Mesenteric fat pad (tissue), 1 donor: ENCODE measurements around the gene PAX1. TPM values are rescaled to one million over a fixed set of nuclear protein-coding genes. Genes with fewer than 3 reads are reported as not detected.
A peak's percentile ranks its signal among the peaks of the same experiment; 100 is the strongest.

Experiments used
- DNase-seq: peaks from one replicate; pipeline ENCODE4 v3.0.0-alpha.2; 2020; ENCODE audit warnings: low spot score
- long read RNA-seq: library from polyadenylated mRNA; unstranded; transcript quantifications from one replicate; pipeline ENCODE4 v2.0.0, GENCODE V29; 2020
- total RNA-seq: library from RNA; stranded (reverse); fragmentation: NEBNext Ultra II Directional; extraction: Animal tissue kit (Norgen Biotek cat#: 25700); gene quantifications from one replicate; pipeline ENCODE4 v1.2.1, GENCODE V29; 2021
- donor health status: DM: yes; HTN: yes; CAD: no.

PAX1 gene
- not detected for total RNA-seq
- long read RNA-seq = 0 reads

DNA sequence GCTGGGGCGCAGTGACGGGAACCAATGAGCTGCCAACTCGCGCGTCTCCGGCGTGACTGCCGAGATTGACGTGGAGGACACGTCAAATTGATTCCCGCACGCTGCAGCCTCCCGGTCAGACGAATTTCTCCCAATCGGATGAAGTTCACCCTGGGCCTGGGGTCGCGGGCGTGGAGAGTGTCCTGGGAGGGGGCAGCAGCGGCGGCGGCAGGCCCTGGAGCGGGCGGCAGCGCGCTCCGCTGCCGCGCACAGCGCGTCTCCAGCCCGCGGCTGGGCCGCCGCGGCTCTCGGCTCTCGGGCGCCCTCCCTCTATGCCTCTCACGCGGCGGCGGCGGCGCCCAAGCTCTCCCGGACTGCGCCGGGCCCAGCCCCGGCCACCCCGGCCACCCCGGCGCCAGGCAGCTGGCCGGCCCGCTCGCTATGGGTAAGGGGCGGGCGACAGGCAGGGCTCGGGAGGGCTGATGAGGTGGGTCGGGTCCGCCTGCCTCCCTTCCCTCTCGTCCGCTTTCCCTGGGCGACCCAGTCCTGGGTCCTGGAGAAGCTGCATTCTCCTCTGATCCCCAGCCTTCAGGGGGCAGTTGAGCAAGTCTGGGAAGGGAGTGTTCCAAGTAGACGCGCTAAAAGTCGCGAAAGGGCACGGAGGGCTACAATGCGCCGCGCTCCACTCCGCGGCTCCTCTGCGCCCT lies at the start of gene PAX1:
Gene PAX1, plus strand, starts transcription at position 90 of the 686 bp plus-strand sequence. Its CDS starts 49 bp downstream, at position 139.
- DNase-seq = peak; percentile 72

DNA sequence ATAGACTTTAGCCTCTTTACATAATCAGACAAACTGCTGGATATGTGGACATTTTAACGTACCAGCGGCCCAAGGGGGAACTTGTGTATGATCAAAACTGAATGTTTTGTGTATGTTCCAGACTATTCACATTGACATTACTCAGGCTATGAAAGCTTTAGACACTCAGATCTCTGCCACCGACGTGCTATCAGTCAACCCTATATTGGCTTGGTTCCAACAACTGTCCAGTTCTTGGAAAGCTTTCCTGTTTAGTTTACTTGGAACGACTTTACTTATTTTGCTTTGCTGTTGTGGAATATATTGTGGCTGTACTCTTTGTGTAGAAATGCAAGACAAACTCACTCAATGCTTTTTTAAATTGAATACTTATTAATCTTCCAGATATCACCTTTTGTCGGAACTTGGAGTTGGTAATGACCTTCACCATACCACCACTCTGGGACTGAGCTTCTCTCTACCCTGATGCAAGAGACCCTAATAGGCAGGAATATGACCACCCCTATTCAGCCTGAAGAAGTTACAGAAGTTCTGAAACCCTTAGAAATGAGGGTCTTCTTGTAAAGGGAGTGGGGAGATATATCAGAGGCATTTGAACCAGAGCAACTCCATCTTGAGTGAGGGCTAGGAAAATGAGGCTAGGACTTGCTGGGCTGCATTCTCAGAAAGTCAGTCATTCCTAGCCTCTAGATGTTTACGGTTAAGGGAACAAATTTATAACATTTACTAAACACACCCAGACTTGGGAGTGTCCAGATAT lies 49.0 kb upstream of the PAX1 start:
- DNase-seq = no peak

DNA sequence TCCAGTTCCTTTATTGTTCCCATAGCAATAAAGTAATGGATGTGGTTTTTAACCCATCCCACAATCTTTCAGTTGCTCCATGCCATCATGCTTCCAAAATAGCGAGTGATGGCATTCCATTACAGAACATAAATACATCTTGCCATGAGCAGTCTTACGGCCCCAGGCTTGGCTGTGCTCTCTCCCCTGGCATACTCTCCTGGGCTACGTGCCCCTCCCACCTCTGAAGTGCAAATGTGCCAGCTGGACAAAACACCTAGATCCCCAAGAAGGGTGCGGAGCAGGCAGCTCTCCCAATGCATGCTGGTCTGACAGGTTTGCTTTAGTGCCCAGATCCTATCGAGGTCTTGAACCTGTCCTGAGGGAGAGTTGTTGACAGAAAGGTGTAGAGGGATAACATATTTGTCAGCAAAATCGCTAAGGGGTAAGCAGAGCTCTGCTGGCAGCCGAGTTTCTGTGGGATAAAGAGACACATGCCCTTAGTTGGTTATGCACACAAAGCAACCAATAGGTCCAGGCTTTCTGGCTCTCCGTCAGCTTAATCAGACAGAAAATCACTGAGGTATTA lies 43.9 kb upstream of the PAX1 start:
- no peak for DNase-seq

DNA sequence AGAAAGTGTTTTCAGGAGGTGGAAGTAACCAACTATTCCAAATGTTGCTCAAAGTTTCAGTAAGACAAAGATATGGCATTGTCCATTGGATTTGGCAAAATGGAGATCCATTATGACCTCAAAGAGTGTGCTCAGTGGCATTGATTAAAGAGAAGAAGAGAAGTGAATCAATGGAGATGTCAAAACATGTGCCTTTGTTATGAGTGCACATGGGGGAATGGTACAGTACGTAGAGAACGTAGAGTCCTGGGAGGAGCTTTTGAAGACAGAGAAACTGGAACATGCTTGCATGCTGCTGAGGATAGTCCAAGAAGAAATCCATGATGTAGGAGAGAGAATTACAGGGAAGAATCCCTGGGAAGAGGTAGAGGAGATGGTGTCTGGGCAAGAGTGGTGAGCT lies 42.0 kb upstream of the PAX1 start:
- no peak for DNase-seq

DNA sequence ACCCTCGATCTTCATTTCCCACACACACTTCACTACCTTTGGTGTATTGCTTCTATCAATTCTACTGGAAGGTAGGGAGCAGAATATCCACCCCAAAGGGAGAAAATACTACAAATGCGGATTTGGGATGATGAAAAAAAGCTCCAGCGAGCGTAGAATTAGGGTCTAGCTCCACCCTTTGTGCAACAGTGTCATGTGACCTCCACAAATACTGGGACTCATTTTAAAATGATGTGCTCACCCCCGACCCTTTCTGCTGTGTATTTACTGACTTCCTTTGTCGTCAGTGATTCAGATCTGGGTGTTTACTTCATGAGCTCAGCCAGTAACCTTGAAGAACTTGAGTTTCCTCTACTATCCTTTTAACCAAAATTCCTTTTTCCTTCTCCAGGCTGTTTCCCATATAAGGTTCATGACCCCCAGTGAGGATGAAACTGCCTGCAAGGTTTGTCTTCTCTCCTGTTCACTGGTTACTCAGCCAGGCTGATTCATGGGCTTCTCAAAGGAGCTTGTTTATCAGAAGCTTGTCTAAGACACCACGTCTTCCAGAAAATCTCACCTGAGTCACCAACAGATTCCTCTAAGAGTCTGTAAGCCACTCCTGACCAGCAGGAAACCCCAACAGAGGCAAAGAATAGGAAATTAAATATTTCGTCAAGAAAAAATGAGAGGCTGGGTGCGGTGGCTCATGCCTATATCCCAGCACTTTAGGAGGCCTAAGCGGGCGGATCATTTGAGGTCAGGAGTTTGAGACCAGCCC lies 39.6 kb upstream of the PAX1 start:
- DNase-seq = no peak

DNA sequence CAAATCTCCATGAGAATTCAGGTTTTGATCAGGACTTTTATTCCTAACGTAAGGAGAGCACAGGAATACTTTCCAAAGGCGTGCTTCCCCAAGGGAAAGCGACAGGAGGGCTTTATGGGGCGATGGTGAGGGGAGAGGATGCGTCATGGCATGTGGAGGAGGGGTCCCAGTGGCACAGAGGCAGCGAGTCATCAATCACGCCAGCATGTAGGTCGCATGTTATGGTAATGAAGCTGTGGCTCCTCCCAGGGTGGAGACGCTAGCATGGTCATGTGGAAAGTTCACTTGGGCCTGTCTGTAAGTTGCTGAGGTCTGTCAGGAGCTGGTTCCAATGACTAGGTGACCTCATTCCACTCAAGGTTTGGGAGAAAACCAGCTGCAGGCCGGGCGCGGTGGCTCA lies 35.3 kb upstream of the PAX1 start:
- DNase-seq = no peak

DNA sequence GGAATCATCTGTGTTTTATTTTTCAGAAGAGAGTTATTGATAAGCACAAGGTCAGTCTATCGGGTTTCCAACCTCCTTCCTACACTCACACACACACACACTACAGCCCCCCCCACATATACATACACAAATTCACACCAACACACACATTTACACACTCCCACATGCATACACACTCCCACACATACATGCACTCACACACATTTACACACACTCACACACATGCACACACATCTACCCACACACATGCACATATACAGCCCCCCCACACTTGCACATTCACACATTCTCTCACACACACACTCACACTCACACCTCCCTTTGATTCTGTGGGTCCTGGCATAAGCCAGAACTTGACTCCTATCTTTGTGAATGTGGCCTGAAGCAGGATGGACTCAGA lies 34.5 kb upstream of the PAX1 start:
- DNase-seq = no peak

DNA sequence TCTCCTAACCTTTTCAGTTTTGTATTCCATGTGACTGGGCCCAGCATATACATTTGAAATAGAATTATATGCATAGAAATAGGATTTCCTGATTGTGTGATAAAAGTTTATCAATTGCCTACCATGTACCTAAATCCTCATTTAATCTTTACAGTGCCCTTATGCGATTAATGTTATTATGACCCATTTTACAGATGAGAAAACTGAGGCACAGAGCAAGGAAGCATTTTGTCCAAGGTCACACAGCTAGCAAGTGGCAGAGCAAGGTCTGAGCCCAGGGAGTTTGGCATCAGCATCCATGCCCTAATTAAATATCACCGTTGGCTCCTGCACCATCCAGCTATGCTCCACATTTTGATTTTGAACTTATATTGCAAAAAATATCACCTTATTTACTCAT lies 28.2 kb upstream of the PAX1 start:
- no peak for DNase-seq

DNA sequence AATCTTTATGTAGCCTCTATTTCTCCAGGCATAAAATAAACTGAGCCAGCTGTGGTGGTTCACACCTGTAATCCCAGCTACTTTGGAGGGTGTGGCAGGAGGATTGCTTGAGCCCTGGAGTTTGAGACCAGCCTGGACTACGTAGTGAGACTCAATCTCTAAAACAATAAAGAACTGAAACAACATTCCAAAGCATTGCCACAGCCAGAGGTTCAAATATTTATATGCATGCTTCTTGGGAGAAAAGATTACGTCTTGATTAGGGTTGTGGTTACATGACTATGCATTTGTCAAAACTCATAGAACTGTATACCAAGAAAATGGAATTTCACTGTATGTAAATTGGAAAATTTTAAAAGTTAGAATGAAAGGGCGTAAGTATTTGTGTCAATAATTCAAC lies 27.7 kb upstream of the PAX1 start:
- no peak for DNase-seq

DNA sequence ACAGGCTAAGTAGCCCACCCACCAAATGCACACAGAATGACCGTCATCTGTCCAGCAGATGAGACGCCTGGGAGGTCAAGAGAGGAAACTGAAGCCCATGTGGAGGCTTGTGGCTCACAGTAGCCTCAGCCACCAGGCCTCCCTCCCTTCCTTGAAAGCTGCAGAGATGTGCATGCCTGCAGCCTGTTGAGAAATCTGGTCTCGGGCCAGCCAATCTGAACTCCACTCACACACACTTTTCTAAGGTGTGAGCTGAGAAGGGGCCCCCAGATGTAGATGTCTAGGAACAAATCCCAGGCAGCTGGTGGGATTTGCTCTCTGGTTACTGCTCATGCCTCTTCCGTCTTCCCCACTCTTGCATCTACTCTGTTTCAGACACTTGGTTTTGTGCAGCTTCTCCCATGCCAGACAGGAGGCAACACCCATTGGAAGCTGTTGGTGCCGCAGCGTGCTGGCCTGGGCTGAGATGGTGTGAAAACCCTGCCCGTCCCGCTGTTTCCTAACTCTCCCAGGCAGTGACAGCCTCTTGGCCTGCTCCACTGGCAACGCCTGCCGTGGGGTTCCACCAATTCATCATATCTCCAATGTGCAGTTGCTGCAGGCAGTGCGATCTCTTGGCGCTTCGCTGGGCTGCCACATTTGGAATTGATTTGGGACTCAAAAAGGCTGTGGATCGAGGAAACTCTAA lies 24.1 kb upstream of the PAX1 start:
- no peak for DNase-seq

DNA sequence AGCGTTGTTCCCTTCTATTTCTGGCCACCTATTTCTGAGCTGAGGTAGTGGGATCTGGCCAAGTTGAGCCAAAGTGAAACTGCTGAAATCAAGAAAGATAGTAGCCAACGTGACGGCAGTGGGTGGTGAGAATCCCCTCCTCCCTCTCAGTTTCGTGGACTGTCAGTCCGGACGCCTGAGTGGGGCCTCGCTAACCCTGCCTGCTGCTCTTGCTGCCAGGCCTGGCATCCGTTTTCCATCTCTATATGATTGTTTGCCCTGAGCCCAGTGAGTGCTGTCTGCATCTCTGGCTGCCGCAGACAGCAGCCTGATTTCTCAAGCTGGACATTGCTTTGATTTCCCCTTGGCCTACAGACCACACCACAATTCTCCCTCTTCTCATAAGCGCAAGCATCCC lies 23.5 kb upstream of the PAX1 start:
- no peak for DNase-seq

DNA sequence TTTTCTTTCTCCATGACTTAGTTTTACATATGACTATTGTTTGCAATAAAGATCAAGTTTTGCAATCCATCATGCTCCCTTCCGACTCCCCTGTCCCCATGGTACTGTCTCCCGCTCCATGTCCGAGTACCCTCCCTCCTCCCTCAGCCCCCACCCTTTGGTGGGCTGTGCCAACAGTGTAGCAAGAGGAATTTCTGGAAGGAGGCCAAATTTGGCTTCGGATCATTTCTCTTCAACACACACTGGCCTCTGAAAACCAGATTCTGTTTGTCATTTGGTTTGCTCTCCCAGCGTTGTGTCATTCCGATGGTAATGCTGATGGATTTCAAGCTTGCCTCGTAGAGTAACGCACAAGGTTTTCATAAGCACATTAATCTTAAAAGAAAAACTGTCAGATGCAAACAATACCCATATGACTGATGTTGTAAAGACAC lies 22.9 kb upstream of the PAX1 start:
- DNase-seq = no peak

DNA sequence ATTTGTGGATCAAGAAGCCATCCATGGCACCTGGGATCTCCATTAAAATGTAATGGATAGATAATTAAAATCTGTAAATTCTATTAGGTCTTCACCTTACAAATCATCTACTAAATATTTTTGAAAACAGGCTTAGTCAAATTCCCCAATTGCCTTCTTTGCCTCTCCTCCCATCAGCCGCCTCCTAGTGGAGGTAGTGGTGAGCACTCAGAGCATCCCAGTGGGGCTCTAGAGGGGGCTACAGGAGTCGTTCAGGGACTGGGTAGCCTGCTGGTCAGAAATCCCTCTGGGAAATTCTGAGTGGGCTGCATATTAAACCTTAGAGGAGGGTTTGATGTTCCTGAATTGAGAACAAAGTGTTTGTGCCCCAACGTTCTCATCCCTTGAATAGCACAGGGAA lies 20.8 kb upstream of the PAX1 start:
- no peak for DNase-seq

DNA sequence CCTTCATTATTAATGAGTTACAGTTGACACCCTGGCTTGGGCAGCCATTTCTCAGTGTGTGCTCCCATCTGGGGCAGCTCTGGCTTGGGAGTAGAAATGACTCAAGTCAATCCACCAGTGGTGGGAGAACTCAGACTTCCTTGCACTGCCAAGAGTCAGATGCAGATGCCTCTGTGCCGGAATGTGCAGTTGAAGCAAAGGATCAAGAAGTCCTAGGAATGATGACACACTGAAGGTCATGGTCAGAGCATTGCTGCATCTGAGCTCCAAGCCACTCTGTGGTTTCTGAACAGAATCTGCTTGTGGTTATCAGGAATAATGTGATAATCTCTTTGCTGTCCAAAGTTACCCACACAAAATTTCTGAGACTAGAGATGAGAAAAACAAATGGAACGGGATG lies 19.5 kb upstream of the PAX1 start:
- DNase-seq = no peak

DNA sequence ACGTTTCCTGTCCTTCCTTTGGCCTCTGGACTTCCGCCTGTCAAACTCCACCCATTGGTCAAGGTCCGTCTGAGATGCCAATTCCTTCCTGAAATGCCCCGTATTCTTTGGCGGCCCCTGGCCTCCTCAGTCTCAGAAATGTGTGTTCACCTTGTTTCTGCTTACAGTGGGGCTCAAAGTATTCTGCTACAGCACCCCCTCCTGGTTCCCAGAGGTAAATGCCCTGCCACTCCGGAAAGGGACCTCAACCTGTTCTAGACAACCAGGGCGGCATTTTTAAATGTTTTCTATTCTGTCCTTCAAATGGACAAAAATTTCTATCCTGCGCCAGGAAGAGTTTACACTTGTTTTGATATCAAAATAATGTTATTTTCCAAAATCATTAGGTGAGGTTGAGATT lies 12.1 kb upstream of the PAX1 start:
- DNase-seq = peak; percentile 68

DNA sequence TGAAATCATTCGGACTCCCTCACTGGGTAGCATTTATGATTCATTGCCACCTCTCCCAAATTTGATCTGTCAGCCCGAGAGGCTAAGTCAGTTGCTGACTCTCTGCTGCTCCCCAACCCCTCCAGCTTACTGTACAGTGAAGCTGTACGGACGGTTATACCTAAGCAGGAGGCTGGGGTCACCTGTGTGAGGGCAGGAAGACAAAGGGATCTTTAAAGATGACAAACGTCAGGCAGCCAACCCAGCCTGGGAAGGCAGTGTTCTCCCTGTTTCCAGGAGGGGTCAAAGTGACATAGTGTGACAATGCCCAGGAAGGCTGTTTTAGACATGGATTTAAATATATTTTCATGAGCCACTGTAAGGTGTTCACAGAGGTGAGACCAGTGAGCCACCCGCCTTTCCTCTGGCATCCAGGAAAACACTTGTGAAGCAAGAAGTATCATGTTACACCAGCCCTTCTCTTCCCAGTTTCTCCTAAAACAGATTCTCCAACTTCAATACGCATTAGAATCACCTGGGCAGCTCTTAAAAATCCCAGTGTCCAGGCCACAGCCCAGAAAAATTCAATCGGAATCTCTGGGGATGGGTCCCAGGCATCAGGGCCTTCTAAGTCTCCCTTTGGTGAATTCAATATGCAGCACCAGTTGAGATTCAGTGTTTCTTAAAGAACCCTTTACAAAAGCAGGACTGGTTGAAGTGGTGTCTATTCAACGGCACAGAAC lies 6.8 kb upstream of the PAX1 start:
- DNase-seq = no peak

DNA sequence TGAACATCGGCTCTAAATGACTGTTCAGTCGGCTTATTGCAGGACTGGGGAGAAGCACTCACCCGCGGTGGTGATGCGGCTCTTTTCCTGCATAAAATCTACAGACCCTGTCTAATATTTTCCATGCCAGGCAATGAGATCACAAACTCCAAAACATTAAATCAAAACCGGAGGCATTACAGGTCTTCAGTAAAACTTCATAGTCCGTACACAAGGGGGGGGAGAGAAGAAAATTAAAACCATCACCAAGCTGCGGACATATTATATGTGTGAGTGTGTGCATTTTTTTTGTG lies 6.3 kb upstream of the PAX1 start:
- DNase-seq = no peak

DNA sequence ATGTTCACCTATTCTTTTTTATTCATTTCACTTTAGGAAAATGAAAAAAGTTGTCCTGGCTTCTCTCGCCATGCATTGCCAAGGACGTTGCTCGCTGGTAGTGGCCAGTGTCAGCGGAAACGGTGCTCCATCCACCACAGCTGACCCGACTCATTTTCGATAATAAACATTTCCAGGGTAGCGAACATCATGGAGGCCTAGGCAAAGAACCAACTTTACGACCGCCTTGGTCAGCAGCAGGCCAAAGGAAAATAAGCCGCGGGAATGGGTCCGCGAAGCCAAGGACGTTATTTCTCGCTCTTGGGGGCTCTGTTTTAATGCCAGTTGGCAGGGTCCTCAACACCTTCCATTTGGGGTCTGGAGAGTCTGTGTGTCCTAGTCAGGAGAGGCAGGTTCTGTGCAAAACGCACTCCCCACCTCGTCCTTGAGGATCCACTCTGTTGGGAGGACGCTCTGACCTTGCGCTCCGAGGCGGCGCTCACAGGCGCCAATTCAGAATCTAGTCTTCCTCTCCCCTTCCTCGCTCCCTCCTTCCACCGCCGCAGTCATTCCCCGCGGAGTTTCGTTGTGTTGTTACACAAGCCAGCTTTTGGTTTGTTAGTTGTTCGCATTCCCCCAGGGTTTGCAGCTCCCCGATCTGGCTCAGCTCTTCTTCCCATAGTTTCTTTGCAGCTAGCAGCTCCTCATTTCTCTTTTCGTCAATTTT lies 4.1 kb upstream of the PAX1 start:
- DNase-seq = peak; percentile 30

DNA sequence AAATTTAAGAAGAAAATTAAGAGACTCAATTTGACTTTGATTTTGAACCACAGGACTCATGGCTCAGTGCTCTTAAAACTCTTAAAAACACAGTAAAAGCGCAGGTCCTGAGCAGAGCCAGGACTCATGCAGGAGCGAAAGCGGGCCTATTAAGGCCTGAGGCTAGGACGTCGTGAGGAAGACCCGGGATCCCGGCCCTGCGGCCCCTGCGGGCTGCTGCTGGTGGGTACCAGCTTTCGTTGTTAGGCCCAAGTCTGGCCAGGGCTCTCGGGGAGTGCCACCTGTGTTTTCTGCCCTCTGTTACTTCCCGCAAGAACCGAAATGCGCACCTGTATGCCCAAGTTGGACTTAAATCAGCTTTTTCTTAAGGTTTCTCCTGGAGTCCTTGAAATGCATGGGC lies 3.4 kb upstream of the PAX1 start:
- DNase-seq = no peak
